Measurements from ENCODE around the gene SDC3.

Gene SDC3

GRCh38 chr1:30845237-30845903 lies 63.2 kb downstream of the SDC3 start:
- no peak for DNase-seq

- DNase-seq, result no peak
Observed at GRCh38 chr1:30844631-30845030, 63.9 kb downstream of the SDC3 start.

- no peak for DNase-seq
Observed at GRCh38 chr1:30842697-30843354, 65.7 kb downstream of the SDC3 start.

- DNase-seq, result peak; percentile 24
Observed at GRCh38 chr1:30840904-30841598, 67.5 kb downstream of the SDC3 start.

GRCh38 chr1:30839827-30840359 lies 68.7 kb downstream of the SDC3 start:
- no peak for DNase-seq

- no peak for DNase-seq
Observed at GRCh38 chr1:30838996-30839395, 69.6 kb downstream of the SDC3 start.

GRCh38 chr1:30837653-30838052 lies 70.9 kb downstream of the SDC3 start:
- DNase-seq, result no peak

- no peak for DNase-seq
Observed at GRCh38 chr1:30834253-30834652, 74.3 kb downstream of the SDC3 start.

- DNase-seq, result no peak
Observed at GRCh38 chr1:30830537-30830936, 78.0 kb downstream of the SDC3 start.

- no peak for DNase-seq
Observed at GRCh38 chr1:30829889-30830288, 78.7 kb downstream of the SDC3 start.

- DNase-seq, result no peak
Observed at GRCh38 chr1:30824736-30825429, 83.7 kb downstream of the SDC3 start.

GRCh38 chr1:30823969-30824735 lies 84.4 kb downstream of the SDC3 start:
- peak; percentile 95 for DNase-seq

GRCh38 chr1:30823627-30823968 lies 85.0 kb downstream of the SDC3 start:
- no peak for DNase-seq

GRCh38 chr1:30822966-30823581 lies 85.5 kb downstream of the SDC3 start:
- DNase-seq, result peak; percentile 62

GRCh38 chr1:30822006-30822405 lies 86.6 kb downstream of the SDC3 start:
- DNase-seq, result no peak

GRCh38 chr1:30820299-30820698 lies 88.3 kb downstream of the SDC3 start:
- no peak for DNase-seq

All from hematopoietic multipotent progenitor cell treated with erythropoietin and hydrocortisone succinate and interleukin-3 and kit ligand, for 6 days (in vitro differentiated cells).